T-helper 2 cell treated with Interferon-gamma antibody and Interleukin-4, amounts not matched to agents 100 ng/mL and 5 ng/mL, for 36 hours (primary cell): Measurements from ENCODE around the gene KRTAP5-3. TPM values are rescaled to one million over a fixed set of nuclear protein-coding genes. Genes with fewer than 3 reads are reported as not detected.
"Not testable (repeated sequence)": the region's sequence is repeated elsewhere in the genome, so short reads cannot be mapped to it uniquely, and the experiment has no call there.

ENCODE experiments used
- intact Hi-C: fragments of 100-400 bp; cut with micrococcal nuclease; formaldehyde crosslinking; loops from one replicate; pipeline ENCODE4 v1.15.1; 2023
- total RNA-seq: library from RNA; stranded (reverse); gene quantifications from 2 replicates; pipeline ENCODE4 v1.2.3, GENCODE V29; 2022

Gene KRTAP5-3
- total RNA-seq, 1 donor from 2014 or later = not detected

- intact Hi-C loops = not testable (repeated sequence)
These were observed 23.4 kb downstream of the KRTAP5-3 start, which contains the start of gene KRTAP5-1 for GRCh38 chr11:1584661-1585370. TSS of gene KRTAP5-1 (minus strand) at chr11:1585283. CDS start at chr11:1585249, 34 bp downstream.

GRCh38 chr11:1582909-1583308 lies 25.4 kb downstream of the KRTAP5-3 start:
- intact Hi-C loops = not testable (repeated sequence)

GRCh38 chr11:1581976-1582375 lies 26.3 kb downstream of the KRTAP5-3 start:
- intact Hi-C loops = no loop called here

GRCh38 chr11:1576825-1577224 lies 31.4 kb downstream of the KRTAP5-3 start:
- intact Hi-C loops = no loop called here

- intact Hi-C loops = not testable (repeated sequence)
These were observed 32.5 kb downstream of the KRTAP5-3 start for GRCh38 chr11:1575756-1576155.

- intact Hi-C loops = loop anchor here (1.0 to 5.0 kb wide), 3 partner anchors 193 to 372 kb away; no protein-coding TSS in a partner anchor
These were observed 33.4 kb downstream of the KRTAP5-3 start for GRCh38 chr11:1574933-1575242.

- intact Hi-C loops = loop anchor here (1.0 to 5.0 kb wide), 3 partner anchors 192 to 371 kb away; no protein-coding TSS in a partner anchor
These were observed 33.9 kb downstream of the KRTAP5-3 start for GRCh38 chr11:1574238-1574932.

- intact Hi-C loops = loop anchor here (1.0 to 5.0 kb wide), 3 partner anchors 192 to 371 kb away; no protein-coding TSS in a partner anchor
These were observed 34.4 kb downstream of the KRTAP5-3 start for GRCh38 chr11:1573903-1574237.

GRCh38 chr11:1573077-1573902 lies 35.0 kb downstream of the KRTAP5-3 start:
- intact Hi-C loops = loop anchor here (5.0 kb wide), 2 partner anchors 191 to 236 kb away; no protein-coding TSS in a partner anchor

GRCh38 chr11:1572197-1573076 lies 35.8 kb downstream of the KRTAP5-3 start, which contains the start of gene DUSP8:
TSS of gene DUSP8 (minus strand) at chr11:1572271. CDS start at chr11:1565826, 6,445 bp downstream.
- intact Hi-C loops = loop anchor here (5.0 kb wide), 2 partner anchors 190 to 235 kb away; no protein-coding TSS in a partner anchor

- intact Hi-C loops = loop anchor here (5.0 kb wide), 2 partner anchors 189 to 234 kb away; no protein-coding TSS in a partner anchor
These were observed 36.5 kb downstream of the KRTAP5-3 start for GRCh38 chr11:1571760-1572196.

- intact Hi-C loops = loop anchor here (5.0 kb wide), 2 partner anchors 189 to 234 kb away; no protein-coding TSS in a partner anchor
These were observed 37.1 kb downstream of the KRTAP5-3 start for GRCh38 chr11:1570896-1571759.

- intact Hi-C loops = loop anchor here (5.0 kb wide), 2 partner anchors 188 to 233 kb away; no protein-coding TSS in a partner anchor
These were observed 37.8 kb downstream of the KRTAP5-3 start for GRCh38 chr11:1570531-1570895.

- intact Hi-C loops = loop anchor here (5.0 kb wide), 2 partner anchors 188 to 233 kb away; no protein-coding TSS in a partner anchor
These were observed 38.2 kb downstream of the KRTAP5-3 start for GRCh38 chr11:1570001-1570453.

- intact Hi-C loops = no loop called here
These were observed 38.9 kb downstream of the KRTAP5-3 start for GRCh38 chr11:1569251-1569780.

- intact Hi-C loops = no loop called here
These were observed 39.8 kb downstream of the KRTAP5-3 start for GRCh38 chr11:1568441-1568911.

- intact Hi-C loops = no loop called here
These were observed 40.6 kb downstream of the KRTAP5-3 start for GRCh38 chr11:1567721-1568100.

GRCh38 chr11:1567052-1567720 lies 41.1 kb downstream of the KRTAP5-3 start:
- intact Hi-C loops = no loop called here
